Panc1 (cell line): ENCODE measurements around the gene ADCY7. TPM values are rescaled to one million over a fixed set of nuclear protein-coding genes. Genes with fewer than 3 reads are reported as not detected.

ENCODE experiments used
- ATAC-seq: fragments of 200-7000 bp; cut with Tn5 transposase; 2 replicates; pipeline ENCODE4 v1.9.1; 2020; ENCODE audit warnings: mild to moderate bottlenecking, moderate library complexity
- BruUV-seq: library from RNA; stranded (reverse); fragments of 400-500 nt; replicated peaks from 2 replicates; lab custom pipeline; 2021; lab: Mats Ljungman, UMichigan
- CTCF ChIA-PET: fragments of 300-600 bp; sonication (Branson Sonifier 250); formaldehyde crosslinking; loops from one replicate; lab custom pipeline; 2022; ENCODE audit warnings: antibody characterized with exemption; lab: Charles Lee
- POLR2A ChIA-PET: fragments of 300-600 bp; sonication (Branson Sonifier 250); formaldehyde crosslinking; loops from one replicate; lab custom pipeline; 2022; ENCODE audit warnings: antibody characterized with exemption; lab: Charles Lee
- DNase-seq: peaks from one replicate; pipeline ENCODE4 v3.0.0-alpha.2; 2010; ENCODE audit warnings: low read depth, low spot score
- H3K27ac ChIP-seq: 2 replicates; pipeline ENCODE4 v1.5.1; 2011; ENCODE audit warnings: mild to moderate bottlenecking, low read length, inconsistent platforms
- H3K27me3 ChIP-seq: fragments of 200-500 bp; sonication (Bioruptor generic); 2 replicates; pipeline ENCODE4 v1.6.0; 2014; ENCODE audit warnings: low read length, inconsistent platforms; ENCODE audit not compliant: control insufficient read depth, insufficient read depth
- H3K36me3 ChIP-seq: fragments of 200-500 bp; sonication (Bioruptor generic); 2 replicates; pipeline ENCODE4 v1.5.1; 2014; ENCODE audit warnings: inconsistent platforms, mild to moderate bottlenecking, low read length, moderate library complexity; ENCODE audit not compliant: control insufficient read depth, insufficient read depth
- H3K4me1 ChIP-seq: 2 replicates; pipeline ENCODE4 v1.5.1; 2011; ENCODE audit warnings: inconsistent platforms, mild to moderate bottlenecking, low read length, moderate library complexity; ENCODE audit not compliant: control insufficient read depth, insufficient read depth
- H3K4me3 ChIP-seq, 2 experiments: 2 replicates each; pipeline ENCODE4 v1.5.1; 2011 to 2012; ENCODE audit warnings: low read depth in 2 of 2, low read length in 2 of 2, mild to moderate bottlenecking in 2 of 2, inconsistent platforms in 1 of 2, moderate library complexity in 1 of 2
- H3K9me3 ChIP-seq: fragments of 200-500 bp; sonication (Bioruptor generic); 2 replicates; pipeline ENCODE4 v1.5.1; 2014; ENCODE audit warnings: low read depth, mild to moderate bottlenecking, inconsistent platforms, low read length, moderate library complexity; ENCODE audit not compliant: control insufficient read depth, insufficient read depth
- POLR2AphosphoS5 ChIP-seq: IDR thresholded peaks from 2 replicates; pipeline ENCODE4 v1.6.1; 2012; ENCODE audit warnings: mild to moderate bottlenecking, low read depth, low read length, moderate library complexity
- SIN3A ChIP-seq: IDR thresholded peaks from 2 replicates; pipeline ENCODE4 v1.6.1; 2012; ENCODE audit warnings: low read depth, mild to moderate bottlenecking, low read length, moderate library complexity, borderline replicate concordance; ENCODE audit not compliant: insufficient read depth
- TCF7L2 ChIP-seq: IDR thresholded peaks from 2 replicates; pipeline ENCODE4 v1.6.1; 2011; ENCODE audit warnings: mild to moderate bottlenecking, low read depth, low read length, inconsistent platforms
- in situ Hi-C: cut with HindIII; loops from 2 replicates; pipeline ENCODE4 v1.10.0; 2016; ENCODE audit warnings: low sequenced_read_pairs, low pct_unique_long_range_greater_than_20kb
- intact Hi-C: fragments of 100-400 bp; cut with micrococcal nuclease; formaldehyde crosslinking; loops from one replicate; pipeline ENCODE4 v1.10.0; 2022; ENCODE audit not compliant: unreplicated experiment
- total RNA-seq: library from RNA; stranded (reverse); gene quantifications from one replicate; pipeline ENCODE4 v1.2.1, GENCODE V29; 2021; ENCODE audit not compliant: unreplicated experiment
- TF ChIP-seq, protein P1 (sequence below): fragments of 450-650 bp; IDR thresholded peaks from 2 replicates; pipeline ENCODE4 v1.5.1; 2017; ENCODE audit warnings: mild to moderate bottlenecking
- TF ChIP-seq, protein P2 (sequence below), 2 experiments: IDR thresholded peaks; 2 replicates each; pipeline ENCODE4 v1.6.1; 2011 to 2012; ENCODE audit warnings: low read depth in 2 of 2, control low read depth in 1 of 2, low read length in 1 of 2, mild to moderate bottlenecking in 1 of 2, moderate library complexity in 1 of 2; ENCODE audit not compliant: insufficient read depth in 1 of 2

Gene ADCY7
- total RNA-seq, 1 experiment from 2014 or later = 6.3 TPM

GRCh38 chr16:50300942-50301625 is 34.7 kb downstream of the ADCY7 start:
- ChIA-PET CTCF (no interaction called here), POLR2A (interaction anchor here (0.6 kb wide), 2 partner anchors 14 to 57 kb away, joined by 5 to 7 read pairs; no protein-coding TSS in a partner anchor)
- BruUV-seq = no TSS peak
- in situ Hi-C loops (no loop called here), intact Hi-C loops (no loop called here)
- DNase-seq (no peak), ATAC-seq (peak; percentile 5; the same call in 1 of the 2 replicates)
- H3K27me3 ChIP-seq = no peaks in the 10 kb centered on the region
- no peaks in the 10 kb centered on the region for H3K36me3 ChIP-seq
- TF ChIP-seq, protein P1, sequence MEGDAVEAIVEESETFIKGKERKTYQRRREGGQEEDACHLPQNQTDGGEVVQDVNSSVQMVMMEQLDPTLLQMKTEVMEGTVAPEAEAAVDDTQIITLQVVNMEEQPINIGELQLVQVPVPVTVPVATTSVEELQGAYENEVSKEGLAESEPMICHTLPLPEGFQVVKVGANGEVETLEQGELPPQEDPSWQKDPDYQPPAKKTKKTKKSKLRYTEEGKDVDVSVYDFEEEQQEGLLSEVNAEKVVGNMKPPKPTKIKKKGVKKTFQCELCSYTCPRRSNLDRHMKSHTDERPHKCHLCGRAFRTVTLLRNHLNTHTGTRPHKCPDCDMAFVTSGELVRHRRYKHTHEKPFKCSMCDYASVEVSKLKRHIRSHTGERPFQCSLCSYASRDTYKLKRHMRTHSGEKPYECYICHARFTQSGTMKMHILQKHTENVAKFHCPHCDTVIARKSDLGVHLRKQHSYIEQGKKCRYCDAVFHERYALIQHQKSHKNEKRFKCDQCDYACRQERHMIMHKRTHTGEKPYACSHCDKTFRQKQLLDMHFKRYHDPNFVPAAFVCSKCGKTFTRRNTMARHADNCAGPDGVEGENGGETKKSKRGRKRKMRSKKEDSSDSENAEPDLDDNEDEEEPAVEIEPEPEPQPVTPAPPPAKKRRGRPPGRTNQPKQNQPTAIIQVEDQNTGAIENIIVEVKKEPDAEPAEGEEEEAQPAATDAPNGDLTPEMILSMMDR = no peak
- TF ChIP-seq, protein P2, sequence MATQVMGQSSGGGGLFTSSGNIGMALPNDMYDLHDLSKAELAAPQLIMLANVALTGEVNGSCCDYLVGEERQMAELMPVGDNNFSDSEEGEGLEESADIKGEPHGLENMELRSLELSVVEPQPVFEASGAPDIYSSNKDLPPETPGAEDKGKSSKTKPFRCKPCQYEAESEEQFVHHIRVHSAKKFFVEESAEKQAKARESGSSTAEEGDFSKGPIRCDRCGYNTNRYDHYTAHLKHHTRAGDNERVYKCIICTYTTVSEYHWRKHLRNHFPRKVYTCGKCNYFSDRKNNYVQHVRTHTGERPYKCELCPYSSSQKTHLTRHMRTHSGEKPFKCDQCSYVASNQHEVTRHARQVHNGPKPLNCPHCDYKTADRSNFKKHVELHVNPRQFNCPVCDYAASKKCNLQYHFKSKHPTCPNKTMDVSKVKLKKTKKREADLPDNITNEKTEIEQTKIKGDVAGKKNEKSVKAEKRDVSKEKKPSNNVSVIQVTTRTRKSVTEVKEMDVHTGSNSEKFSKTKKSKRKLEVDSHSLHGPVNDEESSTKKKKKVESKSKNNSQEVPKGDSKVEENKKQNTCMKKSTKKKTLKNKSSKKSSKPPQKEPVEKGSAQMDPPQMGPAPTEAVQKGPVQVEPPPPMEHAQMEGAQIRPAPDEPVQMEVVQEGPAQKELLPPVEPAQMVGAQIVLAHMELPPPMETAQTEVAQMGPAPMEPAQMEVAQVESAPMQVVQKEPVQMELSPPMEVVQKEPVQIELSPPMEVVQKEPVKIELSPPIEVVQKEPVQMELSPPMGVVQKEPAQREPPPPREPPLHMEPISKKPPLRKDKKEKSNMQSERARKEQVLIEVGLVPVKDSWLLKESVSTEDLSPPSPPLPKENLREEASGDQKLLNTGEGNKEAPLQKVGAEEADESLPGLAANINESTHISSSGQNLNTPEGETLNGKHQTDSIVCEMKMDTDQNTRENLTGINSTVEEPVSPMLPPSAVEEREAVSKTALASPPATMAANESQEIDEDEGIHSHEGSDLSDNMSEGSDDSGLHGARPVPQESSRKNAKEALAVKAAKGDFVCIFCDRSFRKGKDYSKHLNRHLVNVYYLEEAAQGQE (IDR thresholded peaks at IDR 0.05; ENCODE audit: insufficient read depth in 1 of 2, low read depth in 2 of 2, low read length in 1 of 2) = no peak
- TF ChIP-seq SIN3A (no peak), TCF7L2 (no peak), POLR2AphosphoS5 (no peak)
- no peak overlapping the region for H3K4me3 ChIP-seq
- H3K27ac ChIP-seq = no peak overlapping the region
- no peaks in the 10 kb centered on the region for H3K9me3 ChIP-seq
- 0 out of 2 replicates have a peak, but pooled peaks cover 2% of the 10 kb centered on the region for H3K4me1 ChIP-seq

GRCh38 chr16:50301626-50302471 is 35.5 kb downstream of the ADCY7 start:
- Histone ChIP-seq H3K4me1 (0 out of 2 replicates have a peak, but pooled peaks cover 2% of the 10 kb centered on the region), H3K9me3 (no peaks in the 10 kb centered on the region), H3K4me3 (no peak overlapping the region), H3K27me3 (no peaks in the 10 kb centered on the region), H3K36me3 (no peaks in the 10 kb centered on the region), H3K27ac (no peak overlapping the region)
- DNase-seq (no peak), ATAC-seq (peak; percentile 28; the same call in 1 of the 2 replicates)
- BruUV-seq = no TSS peak
- TF ChIP-seq TCF7L2 (no peak), SIN3A (no peak), POLR2AphosphoS5 (no peak)
- TF ChIP-seq, protein P1 = no peak
- TF ChIP-seq, protein P2 (IDR thresholded peaks at IDR 0.05; ENCODE audit: insufficient read depth in 1 of 2, low read depth in 2 of 2, low read length in 1 of 2) = no peak
- ChIA-PET POLR2A (interaction anchor here (0.6 kb wide), 2 partner anchors 15 to 56 kb away, joined by 5 to 7 read pairs; no protein-coding TSS in a partner anchor), CTCF (no interaction called here)
- intact Hi-C loops = no loop called here
- in situ Hi-C loops = no loop called here
